ENCODE data around the gene SMIM44. TPM values are rescaled to one million over a fixed set of nuclear protein-coding genes. Genes with fewer than 3 reads are reported as not detected.
"Not testable (repeated sequence)": the region's sequence is repeated elsewhere in the genome, so short reads cannot be mapped to it uniquely, and the experiment has no call there.

Gene SMIM44
- total and polyA plus RNA-seq, 10 donors: not detected

GRCh38 chr19:3454656-3455392, 28.4 kb downstream of the SMIM44 start:
- no peaks in the 10 kb centered on the region for H3K9me3 ChIP-seq
- intact Hi-C loops (cut with DNase I; ENCODE audit: low total_unique reads): no loop called here
- H3K36me3 ChIP-seq: peaks cover 0 to 100% (median 53%) of the 10 kb centered on the region in 6 donors
- H3K27ac ChIP-seq: no peak overlapping the region
- no peaks in the 10 kb centered on the region for H3K27me3 ChIP-seq (replicated peaks in 1 of 7)
- 89 to 97% (median 94%) methylated on average over 15 of the region's 15 CpGs for WGBS, 5 donors
- no peak for DNase-seq
- H3K4me3 ChIP-seq: no peak overlapping the region
- peaks cover 11 to 47% (median 30%) of the 10 kb centered on the region in 6 donors for H3K4me1 ChIP-seq
- TF ChIP-seq CTCF (IDR thresholded peaks at IDR 0.05 in 8 of 11, conservative IDR thresholded peaks at IDR 0.05 in 3 of 11) (no peak), POLR2AphosphoS5 (IDR thresholded peaks at IDR 0.05) (no peak), POLR2A (IDR thresholded peaks at IDR 0.05) (no peak)

- TF ChIP-seq POLR2AphosphoS5 (IDR thresholded peaks at IDR 0.05) (peak; percentile 7 to 62 (median 22)), CTCF (IDR thresholded peaks at IDR 0.05 in 8 of 11, conservative IDR thresholded peaks at IDR 0.05 in 3 of 11) (no peak), POLR2A (IDR thresholded peaks at IDR 0.05) (no peak)
- peak overlapping the region in 3 of 8 donors; percentile 3 to 42 (median 5) for H3K27ac ChIP-seq
- no peaks in the 10 kb centered on the region for H3K9me3 ChIP-seq
- no peaks in the 10 kb centered on the region for H3K27me3 ChIP-seq (replicated peaks in 1 of 7)
- intact Hi-C loops (cut with DNase I; ENCODE audit: low total_unique reads): no loop called here
- no peak overlapping the region for H3K4me3 ChIP-seq
- H3K4me1 ChIP-seq: peaks cover 11 to 38% (median 24%) of the 10 kb centered on the region in 6 donors
- DNase-seq: no peak
- WGBS, 5 donors: 87 to 94% (median 91%) methylated on average over 6 to 25 of the region's 25 CpGs
- H3K36me3 ChIP-seq: peaks cover 0 to 100% (median 61%) of the 10 kb centered on the region in 6 donors
Measured at GRCh38 chr19:3453840-3454239, 29.4 kb downstream of the SMIM44 start.

- intact Hi-C loops (cut with DNase I; ENCODE audit: low total_unique reads); H3K9me3 ChIP-seq; DNase-seq; H3K4me3 ChIP-seq; H3K27me3 ChIP-seq (replicated peaks in 1 of 7): not testable (repeated sequence)
- H3K36me3 ChIP-seq: peaks cover 0 to 100% (median 62%) of the 10 kb centered on the region in 6 donors
- peak overlapping the region in 1 of 8 donors; percentile 7 for H3K27ac ChIP-seq
- H3K4me1 ChIP-seq: peaks cover 10 to 28% (median 16%) of the 10 kb centered on the region in 6 donors
- 93 to 96% (median 96%) methylated on average over 7 to 10 of the region's 10 CpGs for WGBS, 5 donors
Measured at GRCh38 chr19:3452942-3453214, 30.4 kb downstream of the SMIM44 start.

- Histone ChIP-seq H3K27ac (peak overlapping the region in 1 of 8 donors; percentile 7), H3K27me3 (replicated peaks in 1 of 7) (no peaks in the 10 kb centered on the region), H3K4me1 (peaks cover 5 to 23% (median 11%) of the 10 kb centered on the region in 6 donors), H3K36me3 (peaks cover 0 to 100% (median 62%) of the 10 kb centered on the region in 6 donors), H3K9me3 (no peaks in the 10 kb centered on the region), H3K4me3 (no peak overlapping the region)
- TF ChIP-seq POLR2A (IDR thresholded peaks at IDR 0.05) (no peak), CTCF (IDR thresholded peaks at IDR 0.05 in 8 of 11, conservative IDR thresholded peaks at IDR 0.05 in 3 of 11) (no peak), POLR2AphosphoS5 (IDR thresholded peaks at IDR 0.05) (peak in 1 of 3 donors; percentile 38)
- intact Hi-C loops (cut with DNase I; ENCODE audit: low total_unique reads): no loop called here
- WGBS, 5 donors: 89 to 95% (median 93%) methylated on average over 33 to 38 of the region's 38 CpGs
- no peak for DNase-seq
Measured at GRCh38 chr19:3452171-3452941, 30.9 kb downstream of the SMIM44 start.
